Kidney (tissue), 14 donors: Measurements from ENCODE around the gene MRPL50. TPM values are rescaled to one million over a fixed set of nuclear protein-coding genes. Genes with fewer than 3 reads are reported as not detected.

Experiments
- DNase-seq, 5 donors: peaks; one replicate each; pipeline ENCODE4 v3.0.0-alpha.2; 2013 to 2020
- FAIRE-seq: peaks from 2 replicates; lab custom pipeline; 2012; peaks lifted over from hg19 to GRCh38; lab: Jason Lieb, UNC
- H3K27ac ChIP-seq, 2 donors: one replicate each; pipeline ENCODE4 v1.7.0; 2013; ENCODE audit warnings: low read depth in 2 of 2, low read length in 2 of 2, inconsistent platforms in 1 of 2
- H3K27me3 ChIP-seq: one replicate; pipeline ENCODE4 v1.7.1; 2013; ENCODE audit warnings: low read length, inconsistent platforms; ENCODE audit not compliant: control insufficient read depth, insufficient read depth
- H3K36me3 ChIP-seq, 3 donors: one replicate each; pipeline versions ENCODE4 v1.7.0 to v1.7.1; 2013; ENCODE audit warnings: low read length in 3 of 3, control low read depth in 1 of 3, inconsistent platforms in 1 of 3; ENCODE audit not compliant: insufficient read depth in 3 of 3, control insufficient read depth in 2 of 3
- H3K4me1 ChIP-seq, 3 donors: one replicate each; pipeline versions ENCODE4 v1.7.0 to v1.7.1; 2013; ENCODE audit warnings: low read length in 3 of 3, inconsistent platforms in 1 of 3, low read depth in 1 of 3; ENCODE audit not compliant: control insufficient read depth in 2 of 3, insufficient read depth in 2 of 3
- H3K4me3 ChIP-seq, 3 donors: one replicate each; pipeline versions ENCODE4 v1.7.0 to v1.8.1; 2013; ENCODE audit warnings: low read length in 3 of 3, control low read depth in 1 of 3, inconsistent platforms in 1 of 3
- H3K9ac ChIP-seq, 3 donors: one replicate each; pipeline versions ENCODE4 v1.7.0 to v1.7.1; 2013; ENCODE audit warnings: low read length in 3 of 3, control low read depth in 1 of 3, inconsistent platforms in 1 of 3
- H3K9me3 ChIP-seq, 3 donors: one replicate each; pipeline versions ENCODE4 v1.7.0 to v1.7.1; 2013; ENCODE audit warnings: low read length in 3 of 3, control low read depth in 1 of 3, inconsistent platforms in 1 of 3; ENCODE audit not compliant: control insufficient read depth in 2 of 3, insufficient read depth in 1 of 3
- CTCF ChIP-seq: IDR thresholded peaks from 3 replicates; pipeline ENCODE4 v1.5.1; 2012; ENCODE audit warnings: mild to moderate bottlenecking, moderate library complexity, borderline replicate concordance; ENCODE audit not compliant: insufficient read depth; ENCODE audit errors: extremely low read depth
- intact Hi-C: fragments of 100-400 bp; cut with DNase I; formaldehyde crosslinking; loops from one replicate; pipeline ENCODE4 v1.11.1; 2022
- polyA plus RNA-seq: library from polyadenylated mRNA; stranded (reverse); fragments of 350-450 nt; fragmentation: Illumina TruSeq; extraction: RNeasy Lipid Tissue Mini Kit (QIAGEN cat#74804); gene quantifications from one replicate; pipeline ENCODE4 v1.2.3, GENCODE V29; 2014; ENCODE audit warnings: low read depth, low replicate concordance; ENCODE audit not compliant: insufficient read depth
- total RNA-seq: library from RNA; stranded (reverse); fragmentation: NEBNext Ultra II Directional; extraction: Animal tissue kit (Norgen Biotek cat#: 25700); gene quantifications from one replicate; pipeline ENCODE4 v1.2.1, GENCODE V29; 2021
- donor health status: control.
- donor health status: control.
- donor health status: control.
- donor health status: control.
- donor health status: control.
- donor health status: DM: yes; HTN: yes; CAD: no.
- donor health status: Normal renal cell carcinoma (clear cell type).

The MRPL50 gene
- total and polyA plus RNA-seq, 2 donors from 2014 or later, result 12.1 to 17.5 TPM

GRCh38 chr9:101353683-101354082 lies 44.7 kb downstream of the MRPL50 start:
- TF ChIP-seq CTCF, result no peak
- Histone ChIP-seq H3K9ac (no peak overlapping the region), H3K4me1 (no peaks in the 10 kb centered on the region), H3K4me3 (no peak overlapping the region), H3K27me3 (no peaks in the 10 kb centered on the region), H3K36me3 (no peaks in the 10 kb centered on the region), H3K9me3 (no peaks in the 10 kb centered on the region), H3K27ac (no peak overlapping the region)
- no peak for DNase-seq
- no peak for FAIRE-seq
- intact Hi-C loops, result no loop called here

- Histone ChIP-seq H3K9me3 (no peaks in the 10 kb centered on the region), H3K27ac (no peak overlapping the region), H3K9ac (no peak overlapping the region), H3K4me1 (no peaks in the 10 kb centered on the region), H3K27me3 (no peaks in the 10 kb centered on the region), H3K36me3 (no peaks in the 10 kb centered on the region), H3K4me3 (no peak overlapping the region)
- no peak for TF ChIP-seq CTCF
- DNase-seq (no peak), FAIRE-seq (no peak)
- intact Hi-C loops, result no loop called here
Measured at GRCh38 chr9:101352892-101353463, 45.4 kb downstream of the MRPL50 start.

DNA sequence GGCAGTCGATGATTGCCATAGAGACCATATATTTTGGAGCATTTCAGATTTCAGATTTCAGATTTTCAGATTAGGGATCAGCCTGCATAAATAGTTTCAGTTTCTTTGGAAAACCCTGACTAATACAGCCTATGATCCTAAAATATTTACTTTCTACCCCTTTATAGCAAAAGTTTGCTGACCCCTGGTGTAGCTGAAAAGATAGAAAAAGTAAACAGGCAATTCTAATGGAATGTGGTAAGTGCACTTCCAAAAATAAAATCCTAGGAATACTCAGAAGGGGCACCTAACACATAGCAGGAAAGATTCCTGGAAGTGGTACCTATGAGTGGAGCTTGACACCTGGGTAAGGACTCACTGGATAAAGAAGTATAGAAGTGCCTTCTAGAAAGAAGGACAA lies 48.1 kb downstream of the MRPL50 start:
- Histone ChIP-seq H3K4me3 (no peak overlapping the region), H3K27me3 (no peaks in the 10 kb centered on the region), H3K9ac (no peak overlapping the region), H3K9me3 (no peaks in the 10 kb centered on the region), H3K4me1 (no peaks in the 10 kb centered on the region), H3K36me3 (no peaks in the 10 kb centered on the region), H3K27ac (no peak overlapping the region)
- DNase-seq (no peak), FAIRE-seq (no peak)
- intact Hi-C loops, result no loop called here
- TF ChIP-seq CTCF, result no peak

- no peak overlapping the region for H3K4me3 ChIP-seq
- intact Hi-C loops, result no loop called here
- no peak for TF ChIP-seq CTCF
Measured at GRCh38 chr9:101342595-101342994, 55.8 kb downstream of the MRPL50 start.

More at GRCh38 chr9:101342595-101342994, 55.8 kb downstream of the MRPL50 start:
- Histone ChIP-seq H3K36me3 (no peaks in the 10 kb centered on the region), H3K9ac (no peak overlapping the region), H3K4me1 (no peaks in the 10 kb centered on the region), H3K9me3 (no peaks in the 10 kb centered on the region), H3K27ac (no peak overlapping the region), H3K27me3 (no peaks in the 10 kb centered on the region)
- FAIRE-seq (no peak), DNase-seq (no peak)
